ENCODE data around the gene EHBP1. TPM values are rescaled to one million over a fixed set of nuclear protein-coding genes. Genes with fewer than 3 reads are reported as not detected.

The EHBP1 gene
- total and polyA plus RNA-seq, 7 donors = 3.9 to 20.2 (median 14.3) TPM

DNA sequence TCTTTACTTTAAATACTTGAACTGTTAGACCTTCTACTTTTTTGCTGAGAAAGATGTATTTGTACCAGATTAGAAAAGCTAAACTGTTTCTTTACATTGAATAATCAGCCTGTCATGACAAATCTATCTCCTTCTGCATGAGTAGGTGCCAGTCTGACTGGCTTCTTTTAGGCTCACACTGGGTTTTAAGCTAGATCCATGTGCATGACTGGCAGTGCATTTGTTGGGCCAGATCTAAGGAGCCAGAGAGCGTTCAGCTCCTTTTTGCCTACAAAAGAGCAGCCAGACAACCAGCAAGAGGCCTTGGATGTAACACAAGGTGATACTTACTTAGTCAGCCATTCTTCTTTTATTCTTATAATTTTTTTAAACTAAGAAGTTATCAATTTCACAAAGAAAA lies 263.2 kb downstream of the EHBP1 start:
- intact Hi-C loops (cut with DNase I) = no loop called here
- DNase-seq (no peak), ATAC-seq (no peak)
- Histone ChIP-seq H3K4me3 (no peak overlapping the region), H3K27ac (no peak overlapping the region), H3K27me3 (ENCODE audit: insufficient read depth in 3 of 3, low read length in 2 of 3) (no peaks in the 10 kb centered on the region), H3K36me3 (ENCODE audit: insufficient read depth in 1 of 2, low read depth in 1 of 2) (peaks cover 0 to 4% of the 10 kb centered on the region in 2 donors), H3K4me1 (no peaks in the 10 kb centered on the region), H3K9me3 (no peaks in the 10 kb centered on the region)
- TF ChIP-seq, protein P1, sequence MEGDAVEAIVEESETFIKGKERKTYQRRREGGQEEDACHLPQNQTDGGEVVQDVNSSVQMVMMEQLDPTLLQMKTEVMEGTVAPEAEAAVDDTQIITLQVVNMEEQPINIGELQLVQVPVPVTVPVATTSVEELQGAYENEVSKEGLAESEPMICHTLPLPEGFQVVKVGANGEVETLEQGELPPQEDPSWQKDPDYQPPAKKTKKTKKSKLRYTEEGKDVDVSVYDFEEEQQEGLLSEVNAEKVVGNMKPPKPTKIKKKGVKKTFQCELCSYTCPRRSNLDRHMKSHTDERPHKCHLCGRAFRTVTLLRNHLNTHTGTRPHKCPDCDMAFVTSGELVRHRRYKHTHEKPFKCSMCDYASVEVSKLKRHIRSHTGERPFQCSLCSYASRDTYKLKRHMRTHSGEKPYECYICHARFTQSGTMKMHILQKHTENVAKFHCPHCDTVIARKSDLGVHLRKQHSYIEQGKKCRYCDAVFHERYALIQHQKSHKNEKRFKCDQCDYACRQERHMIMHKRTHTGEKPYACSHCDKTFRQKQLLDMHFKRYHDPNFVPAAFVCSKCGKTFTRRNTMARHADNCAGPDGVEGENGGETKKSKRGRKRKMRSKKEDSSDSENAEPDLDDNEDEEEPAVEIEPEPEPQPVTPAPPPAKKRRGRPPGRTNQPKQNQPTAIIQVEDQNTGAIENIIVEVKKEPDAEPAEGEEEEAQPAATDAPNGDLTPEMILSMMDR (IDR thresholded peaks at IDR 0.05) = no peak
- WGBS, 3 donors = 88 to 97% (median 93%) methylated on average over 1 of the region's 1 CpG

DNA sequence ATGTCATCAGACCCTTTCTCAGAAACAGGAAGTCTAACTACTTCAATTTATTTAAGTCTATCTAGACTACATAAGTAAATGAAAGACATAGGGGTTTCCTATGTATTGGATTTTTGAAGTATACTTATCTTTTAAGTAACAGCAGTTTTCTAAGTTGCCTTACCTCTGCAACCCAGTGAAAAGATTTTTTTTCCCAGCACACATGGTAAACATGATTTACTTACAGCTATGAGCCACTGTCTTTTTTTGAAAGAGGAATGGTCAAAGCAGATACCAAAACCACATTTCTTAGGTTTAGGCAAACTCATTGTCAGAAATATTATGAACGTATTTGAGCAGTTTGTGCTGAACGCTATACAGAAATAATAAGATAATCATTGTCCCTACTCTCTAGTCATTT lies 266.4 kb downstream of the EHBP1 start:
- H3K27me3 ChIP-seq (ENCODE audit: insufficient read depth in 3 of 3, low read length in 2 of 3) = no peaks in the 10 kb centered on the region
- TF ChIP-seq, protein P1 (IDR thresholded peaks at IDR 0.05) = no peak
- ATAC-seq = no peak
- intact Hi-C loops (cut with DNase I) = no loop called here
- WGBS, 3 donors = 98 to 100% (median 98%) methylated on average over 2 of the region's 2 CpGs
- no peak for DNase-seq
- no peaks in the 10 kb centered on the region for H3K36me3 ChIP-seq (ENCODE audit: insufficient read depth in 1 of 2, low read depth in 1 of 2)
- no peaks in the 10 kb centered on the region for H3K4me1 ChIP-seq
- H3K4me3 ChIP-seq = no peak overlapping the region
- H3K9me3 ChIP-seq = no peaks in the 10 kb centered on the region
- no peak overlapping the region for H3K27ac ChIP-seq

DNA sequence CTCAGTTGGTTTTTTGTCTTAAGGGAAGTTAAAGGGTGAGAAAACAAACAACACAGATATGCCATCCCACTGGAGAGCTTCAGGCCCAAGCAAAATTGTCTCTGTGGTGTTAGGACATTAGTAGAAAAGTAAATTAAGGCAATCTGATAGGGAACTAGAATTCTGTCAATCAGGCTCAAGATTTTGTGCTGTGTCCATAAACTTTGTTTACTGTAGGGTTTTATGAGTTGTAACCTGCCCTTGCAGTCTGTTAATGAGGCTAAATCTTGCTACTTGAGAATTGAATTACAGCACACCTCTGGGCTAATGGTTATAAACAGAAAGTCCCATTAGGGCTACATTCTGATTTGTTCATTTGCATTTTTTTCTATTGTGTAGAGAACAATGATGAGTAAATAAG lies 267.1 kb downstream of the EHBP1 start:
- no peaks in the 10 kb centered on the region for H3K4me1 ChIP-seq
- no peaks in the 10 kb centered on the region for H3K9me3 ChIP-seq
- TF ChIP-seq, protein P1 (IDR thresholded peaks at IDR 0.05) = no peak
- intact Hi-C loops (cut with DNase I) = no loop called here
- H3K27me3 ChIP-seq (ENCODE audit: insufficient read depth in 3 of 3, low read length in 2 of 3) = no peaks in the 10 kb centered on the region
- no peak overlapping the region for H3K4me3 ChIP-seq
- no peak overlapping the region for H3K27ac ChIP-seq
- no peaks in the 10 kb centered on the region for H3K36me3 ChIP-seq (ENCODE audit: insufficient read depth in 1 of 2, low read depth in 1 of 2)
- ATAC-seq (no peak), DNase-seq (no peak)

DNA sequence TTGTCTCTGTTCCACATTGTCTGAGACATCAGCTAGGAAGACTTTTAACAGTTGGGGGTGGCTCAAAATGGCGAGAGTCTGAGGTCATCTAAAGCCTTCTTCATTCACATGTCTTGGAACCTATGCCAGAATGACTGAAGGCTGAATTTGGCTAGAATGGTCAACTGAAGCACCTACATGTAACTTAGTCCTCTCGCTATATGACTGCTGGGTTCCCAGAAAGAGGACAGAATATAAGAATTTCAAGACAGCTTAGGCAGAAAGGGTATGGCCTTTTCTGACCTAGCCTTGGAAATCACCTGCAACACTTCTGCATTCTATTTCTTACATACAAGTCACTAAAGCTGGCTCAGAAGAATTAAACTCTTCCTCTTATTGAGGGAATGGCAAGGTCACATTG lies 269.5 kb downstream of the EHBP1 start:
- peaks cover 0 to 17% of the 10 kb centered on the region in 2 donors for H3K36me3 ChIP-seq (ENCODE audit: insufficient read depth in 1 of 2, low read depth in 1 of 2)

DNA sequence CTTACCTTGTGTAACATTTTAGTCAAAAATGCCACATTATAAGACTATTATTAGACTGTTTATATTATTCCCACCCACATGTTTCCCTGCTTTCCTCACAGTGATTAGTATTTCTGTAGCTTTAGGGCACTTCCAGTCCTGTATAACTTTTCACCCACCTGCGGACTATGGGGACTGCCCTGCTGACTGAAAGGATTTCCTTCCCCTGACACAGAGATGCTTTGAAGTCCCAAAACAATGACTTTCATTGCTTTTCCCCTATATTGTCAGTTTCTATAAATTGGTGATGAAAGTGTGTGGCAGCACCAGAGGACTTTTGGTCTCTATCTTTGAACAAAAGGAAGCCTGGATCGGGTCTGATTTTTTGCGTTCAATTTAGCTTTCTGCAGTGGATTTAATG lies 286.1 kb downstream of the EHBP1 start:
- intact Hi-C loops (cut with DNase I) = no loop called here
- H3K4me3 ChIP-seq = no peak overlapping the region
- H3K27me3 ChIP-seq (ENCODE audit: insufficient read depth in 3 of 3, low read length in 2 of 3) = no peaks in the 10 kb centered on the region
- TF ChIP-seq, protein P1 (IDR thresholded peaks at IDR 0.05) = no peak
- H3K9me3 ChIP-seq = no peaks in the 10 kb centered on the region
- ATAC-seq (no peak), DNase-seq (no peak)
- H3K36me3 ChIP-seq (ENCODE audit: insufficient read depth in 1 of 2, low read depth in 1 of 2) = peaks cover 0 to 39% of the 10 kb centered on the region in 2 donors
- no peak overlapping the region for H3K27ac ChIP-seq
- no peaks in the 10 kb centered on the region for H3K4me1 ChIP-seq
- WGBS, 3 donors = 91 to 93% (median 93%) methylated on average over 3 of the region's 3 CpGs

More for the DNA sequence above, 269.5 kb downstream of the EHBP1 start:
- DNase-seq (no peak), ATAC-seq (no peak)
- no peaks in the 10 kb centered on the region for H3K27me3 ChIP-seq (ENCODE audit: insufficient read depth in 3 of 3, low read length in 2 of 3)
- TF ChIP-seq, protein P1 (IDR thresholded peaks at IDR 0.05) = no peak
- intact Hi-C loops (cut with DNase I) = no loop called here
- H3K9me3 ChIP-seq = no peaks in the 10 kb centered on the region
- H3K27ac ChIP-seq = no peak overlapping the region
- H3K4me3 ChIP-seq = no peak overlapping the region
- WGBS, 3 donors = 94 to 98% (median 97%) methylated on average over 2 of the region's 2 CpGs
- H3K4me1 ChIP-seq = no peaks in the 10 kb centered on the region
